ENCODE results near the gene THOP1. TPM values are rescaled to one million over a fixed set of nuclear protein-coding genes. Genes with fewer than 3 reads are reported as not detected.

The THOP1 gene
- total and polyA plus RNA-seq, 12 donors = 23.1 to 138 (median 46.2) TPM

- no peak overlapping the region for H3K4me3 ChIP-seq
- WGBS, 4 donors = 92 to 97% (median 94%) methylated on average over 5 to 16 of the region's 16 CpGs
- no peaks in the 10 kb centered on the region for H3K27me3 ChIP-seq
- intact Hi-C loops (cut with DNase I) = no loop called here
- H3K4me1 ChIP-seq (replicated peaks in 1 of 2) = peaks cover 4 to 8% of the 10 kb centered on the region in 2 donors
- peak overlapping the region in 3 of 5 donors; percentile 64 to 81 (median 68) for H3K27ac ChIP-seq
- TF ChIP-seq CTCF (IDR thresholded peaks at IDR 0.05) = no peak
- no peak for TF ChIP-seq POLR2A (IDR thresholded peaks at IDR 0.05)
- H3K9me3 ChIP-seq (replicated peaks in 1 of 3) = no peaks in the 10 kb centered on the region
- peaks cover 0 to 9% of the 10 kb centered on the region in 2 donors for H3K36me3 ChIP-seq (replicated peaks in 1 of 2)
- DNase-seq = no peak
These were observed 12.9 kb downstream of the THOP1 start for GRCh38 chr19:2798158-2798685.

GRCh38 chr19:2798733-2799132 is 13.4 kb downstream of the THOP1 start:
- H3K27me3 ChIP-seq = no peaks in the 10 kb centered on the region
- H3K27ac ChIP-seq = peak overlapping the region in 3 of 5 donors; percentile 64 to 81 (median 68)
- TF ChIP-seq CTCF (IDR thresholded peaks at IDR 0.05) (no peak), POLR2A (IDR thresholded peaks at IDR 0.05) (peak in 1 of 2 donors; percentile 62)
- intact Hi-C loops (cut with DNase I) = no loop called here
- peaks cover 4 to 8% of the 10 kb centered on the region in 2 donors for H3K4me1 ChIP-seq (replicated peaks in 1 of 2)
- peaks cover 0 to 9% of the 10 kb centered on the region in 2 donors for H3K36me3 ChIP-seq (replicated peaks in 1 of 2)
- peak; percentile 74 to 93 (median 91) for DNase-seq
- WGBS, 4 donors = 55 to 81% (median 62%) methylated on average over 3 to 7 of the region's 7 CpGs
- H3K9me3 ChIP-seq (replicated peaks in 1 of 3) = no peaks in the 10 kb centered on the region
- no peak overlapping the region for H3K4me3 ChIP-seq

GRCh38 chr19:2799273-2800020 is 14.1 kb downstream of the THOP1 start:
- TF ChIP-seq CTCF (IDR thresholded peaks at IDR 0.05) = no peak
- Histone ChIP-seq H3K9me3 (replicated peaks in 1 of 3) (no peaks in the 10 kb centered on the region), H3K27me3 (no peaks in the 10 kb centered on the region), H3K4me1 (replicated peaks in 1 of 2) (peaks cover 4 to 8% of the 10 kb centered on the region in 2 donors), H3K36me3 (replicated peaks in 1 of 2) (peaks cover 0 to 7% of the 10 kb centered on the region in 2 donors), H3K27ac (peak overlapping the region in 2 of 5 donors; percentile 68 to 81), H3K4me3 (no peak overlapping the region)
- DNase-seq = no peak
- WGBS, 4 donors = 92 to 97% (median 95%) methylated on average over 23 to 41 of the region's 41 CpGs
- intact Hi-C loops (cut with DNase I) = no loop called here

GRCh38 chr19:2800506-2800905 is 15.2 kb downstream of the THOP1 start:
- intact Hi-C loops (cut with DNase I) = no loop called here
- no peak for DNase-seq
- H3K36me3 ChIP-seq (replicated peaks in 1 of 2) = no peaks in the 10 kb centered on the region
- WGBS, 4 donors = 91 to 97% (median 96%) methylated on average over 9 to 22 of the region's 22 CpGs
- H3K27ac ChIP-seq = no peak overlapping the region
- H3K27me3 ChIP-seq = no peaks in the 10 kb centered on the region
- no peak overlapping the region for H3K4me3 ChIP-seq
- H3K4me1 ChIP-seq (replicated peaks in 1 of 2) = peaks cover 4 to 8% of the 10 kb centered on the region in 2 donors
- no peaks in the 10 kb centered on the region for H3K9me3 ChIP-seq (replicated peaks in 1 of 3)
- no peak for TF ChIP-seq POLR2A (IDR thresholded peaks at IDR 0.05)
- no peak for TF ChIP-seq CTCF (IDR thresholded peaks at IDR 0.05)

Data from adrenal gland (tissue), 12 donors.